Ovary (tissue), 9 donors: ENCODE measurements around the gene GRIK4. TPM values are rescaled to one million over a fixed set of nuclear protein-coding genes. Genes with fewer than 3 reads are reported as not detected.

Experiments
- DNase-seq, 5 donors: peaks; one replicate each; pipeline ENCODE4 v3.0.0-alpha.2; 2019 to 2020
- H3K27ac ChIP-seq, 2 donors: fragments of 200-600 bp; one replicate each; pipeline versions ENCODE4 v1.5.1 to v1.8.0; 2019 to 2022
- H3K27me3 ChIP-seq: fragments of 200-600 bp; one replicate; pipeline ENCODE4 v1.8.0; 2022
- H3K36me3 ChIP-seq: fragments of 200-600 bp; sonication (generic); one replicate; pipeline ENCODE4 v1.5.1; 2019
- H3K4me1 ChIP-seq: one replicate; pipeline ENCODE4 v1.8.1; 2013; ENCODE audit warnings: mild to moderate bottlenecking, moderate library complexity; ENCODE audit not compliant: insufficient read depth
- H3K4me3 ChIP-seq: fragments of 200-600 bp; sonication (generic); one replicate; pipeline ENCODE4 v1.5.1; 2017
- H3K9me3 ChIP-seq, 2 donors: fragments of 200-600 bp in 1 of 2; sonication (generic) in 1 of 2; one replicate each; pipeline versions ENCODE4 v1.5.1 to v1.8.1; 2013 to 2019; ENCODE audit warnings: mild to moderate bottlenecking in 1 of 2, moderate library complexity in 1 of 2
- CTCF ChIP-seq, 3 donors: fragments of 450-650 bp in 2 of 3; fragments of 200-600 bp in 1 of 3; IDR thresholded peaks; one replicate each; pipeline versions ENCODE4 v1.5.1 to v1.8.0; 2016 to 2022; ENCODE audit warnings: antibody characterized with exemption in 3 of 3, mild to moderate bottlenecking in 1 of 3
- EP300 ChIP-seq: sonication (generic); formaldehyde crosslinking; IDR thresholded peaks from one replicate; pipeline ENCODE4 v1.6.1; 2017; ENCODE audit warnings: antibody characterized with exemption
- POLR2A ChIP-seq: fragments of 450-650 bp; IDR thresholded peaks from one replicate; pipeline ENCODE4 v1.6.1; 2017; ENCODE audit warnings: antibody characterized with exemption, mild to moderate bottlenecking, moderate library complexity
- WGBS, 3 donors: extraction: QIAGEN DNeasy Blood & Tissue Kit in 1 of 3; methylation state at CpG; one replicate each; pipeline versions ENCODE4 v1.1.5 to v1.1.7; 2013 to 2017; 5-methylcytosine and 5-hydroxymethylcytosine counted together
- intact Hi-C, 4 donors: fragments of 100-400 bp; cut with DNase I; formaldehyde crosslinking; loops; one replicate each; pipeline versions ENCODE4 v1.11.0 to v1.15.1; 2022 to 2023
- polyA plus RNA-seq, 2 donors: library from polyadenylated mRNA; stranded (reverse); fragments of 200-250 nt in 1 of 2; fragments of 350-450 nt in 1 of 2; fragmentation: Illumina TruSeq in 1 of 2; extraction: RNeasy Lipid Tissue Mini Kit (QIAGEN cat#74804) in 1 of 2; gene quantifications; one replicate each; pipeline ENCODE4 v1.2.3, GENCODE V29; 2013 to 2014
- total RNA-seq, 7 donors: library from RNA; depleted of rRNA in 2 of 7; stranded (reverse); fragments of >200 nt in 2 of 7; fragmentation: NEBNext Ultra II Directional in 3 of 7; extraction: Animal tissue kit (Norgen Biotek cat#: 25700) in 3 of 7; gene quantifications; one replicate each; pipeline versions ENCODE4 v1.1.0 to v1.2.4, GENCODE V29; 2016 to 2023
- donor health status: DM: no; HTN: no; CAD: no; lungs with moderate emphysema.
- donor health status: DM: no; HTN: no; CAD: no.
- donor health status: Bipolar disorder and iron deficiency.
- donor health status: DM: yes; HTN: yes; CAD: no.
- donor health status: DM: no; HTN: no; CAD: no.
- donor health status: DM: yes; HTN: yes; CAD: no.

Gene GRIK4
- total and polyA plus RNA-seq, 9 donors: 1.3 to 13.4 (median 2.3) TPM

- DNase-seq: no peak
- TF ChIP-seq CTCF (IDR thresholded peaks at IDR 0.05) (no peak), POLR2A (no peak), EP300 (no peak)
- no peaks in the 10 kb centered on the region for H3K4me1 ChIP-seq
- H3K9me3 ChIP-seq: no peaks in the 10 kb centered on the region
- H3K27me3 ChIP-seq: no peaks in the 10 kb centered on the region
- intact Hi-C loops: no loop called here
- no peak overlapping the region for H3K4me3 ChIP-seq
- H3K36me3 ChIP-seq: no peaks in the 10 kb centered on the region
- 75 to 84% (median 79%) methylated on average over 9 of the region's 9 CpGs for WGBS, 3 donors
- H3K27ac ChIP-seq: no peak overlapping the region
These were observed 318.6 kb downstream of the GRIK4 start for GRCh38 chr11:120830085-120830620.

GRCh38 chr11:120832481-120833238 lies 321.1 kb downstream of the GRIK4 start:
- no peaks in the 10 kb centered on the region for H3K36me3 ChIP-seq
- no peak overlapping the region for H3K4me3 ChIP-seq
- H3K27me3 ChIP-seq: no peaks in the 10 kb centered on the region
- no peaks in the 10 kb centered on the region for H3K9me3 ChIP-seq
- H3K4me1 ChIP-seq: no peaks in the 10 kb centered on the region
- WGBS, 3 donors: 37 to 68% (median 63%) methylated on average over 20 of the region's 20 CpGs
- intact Hi-C loops: no loop called here
- DNase-seq: no peak
- no peak overlapping the region for H3K27ac ChIP-seq
- TF ChIP-seq POLR2A: no peak
- no peak for TF ChIP-seq EP300
- TF ChIP-seq CTCF (IDR thresholded peaks at IDR 0.05): no peak

GRCh38 chr11:120834686-120835210 lies 323.2 kb downstream of the GRIK4 start:
- 91 to 93% (median 92%) methylated on average over 13 of the region's 13 CpGs for WGBS, 3 donors
- intact Hi-C loops: no loop called here

More at GRCh38 chr11:120834686-120835210, 323.2 kb downstream of the GRIK4 start:
- TF ChIP-seq CTCF (IDR thresholded peaks at IDR 0.05): no peak
- no peak for TF ChIP-seq EP300
- TF ChIP-seq POLR2A: no peak
- Histone ChIP-seq H3K27ac (no peak overlapping the region), H3K9me3 (no peaks in the 10 kb centered on the region), H3K27me3 (no peaks in the 10 kb centered on the region), H3K4me1 (no peaks in the 10 kb centered on the region), H3K36me3 (no peaks in the 10 kb centered on the region), H3K4me3 (no peak overlapping the region)
- DNase-seq: no peak
